HFFc6 (cell line): ENCODE measurements around the gene CYTH3. TPM values are rescaled to one million over a fixed set of nuclear protein-coding genes. Genes with fewer than 3 reads are reported as not detected.

Source experiments
- DNase-seq: peaks from one replicate; pipeline ENCODE4 v3.0.0-alpha.2; 2018
- H3K27ac Mint-ChIP-seq: 2 replicates; pipeline ENCODE4 v1.8.0; 2020; ENCODE audit warnings: mild to moderate bottlenecking, mixed read lengths
- H3K27me3 Mint-ChIP-seq: 2 replicates; pipeline ENCODE4 v1.8.0; 2021; ENCODE audit warnings: mild to moderate bottlenecking, moderate library complexity, mixed read lengths; ENCODE audit not compliant: insufficient read depth
- H3K36me3 Mint-ChIP-seq: 2 replicates; pipeline ENCODE4 v1.8.0; 2021; ENCODE audit warnings: low read depth, mixed read lengths
- H3K4me1 Mint-ChIP-seq: 2 replicates; pipeline ENCODE4 v1.8.0; 2020; ENCODE audit warnings: low read depth, mixed read lengths
- H3K4me3 Mint-ChIP-seq: 2 replicates; pipeline ENCODE4 v1.8.0; 2020; ENCODE audit warnings: mild to moderate bottlenecking, moderate library complexity, mixed read lengths
- H3K9me3 Mint-ChIP-seq: 2 replicates; pipeline ENCODE4 v1.8.0; 2020; ENCODE audit warnings: mild to moderate bottlenecking, mixed read lengths
- total RNA-seq, 6 experiments: library from RNA; stranded (reverse); fragmentation: NEBNext Ultra II Directional; extraction: Animal tissue kit (Norgen Biotek cat#: 25700); gene quantifications; 2 replicates in 1 of 6; 3 replicates in 5 of 6; pipeline ENCODE4 v1.2.3, GENCODE V29; 2021
- TF ChIP-seq, protein P1 (sequence below): fragments of 200-600 bp; sonication (generic); IDR thresholded peaks from 2 replicates; pipeline ENCODE4 v1.5.0; 2021; ENCODE audit warnings: antibody characterized with exemption, mild to moderate bottlenecking

CYTH3 gene
- total RNA-seq, 6 experiments from 2014 or later = 38.6 to 53.6 (median 47.9) TPM

DNA sequence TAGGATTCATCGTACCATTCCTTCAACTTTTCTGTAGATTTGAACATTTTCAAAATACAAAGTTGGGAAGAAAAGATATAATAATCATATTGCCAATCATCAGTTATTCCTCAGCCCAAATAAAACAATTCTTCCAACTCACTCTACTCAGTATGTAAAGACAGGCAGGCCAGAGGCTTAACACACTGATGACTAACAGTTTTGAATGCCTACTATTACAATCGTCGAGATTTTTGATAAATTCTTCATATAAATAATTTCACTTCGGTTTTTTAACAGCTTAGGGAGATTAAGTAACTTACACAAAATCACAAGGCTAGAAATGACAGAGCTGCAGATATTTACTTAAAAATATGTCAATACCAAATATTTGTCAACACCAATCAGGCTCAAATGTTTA, 17.6 kb downstream of the CYTH3 start:
- TF ChIP-seq, protein P1, sequence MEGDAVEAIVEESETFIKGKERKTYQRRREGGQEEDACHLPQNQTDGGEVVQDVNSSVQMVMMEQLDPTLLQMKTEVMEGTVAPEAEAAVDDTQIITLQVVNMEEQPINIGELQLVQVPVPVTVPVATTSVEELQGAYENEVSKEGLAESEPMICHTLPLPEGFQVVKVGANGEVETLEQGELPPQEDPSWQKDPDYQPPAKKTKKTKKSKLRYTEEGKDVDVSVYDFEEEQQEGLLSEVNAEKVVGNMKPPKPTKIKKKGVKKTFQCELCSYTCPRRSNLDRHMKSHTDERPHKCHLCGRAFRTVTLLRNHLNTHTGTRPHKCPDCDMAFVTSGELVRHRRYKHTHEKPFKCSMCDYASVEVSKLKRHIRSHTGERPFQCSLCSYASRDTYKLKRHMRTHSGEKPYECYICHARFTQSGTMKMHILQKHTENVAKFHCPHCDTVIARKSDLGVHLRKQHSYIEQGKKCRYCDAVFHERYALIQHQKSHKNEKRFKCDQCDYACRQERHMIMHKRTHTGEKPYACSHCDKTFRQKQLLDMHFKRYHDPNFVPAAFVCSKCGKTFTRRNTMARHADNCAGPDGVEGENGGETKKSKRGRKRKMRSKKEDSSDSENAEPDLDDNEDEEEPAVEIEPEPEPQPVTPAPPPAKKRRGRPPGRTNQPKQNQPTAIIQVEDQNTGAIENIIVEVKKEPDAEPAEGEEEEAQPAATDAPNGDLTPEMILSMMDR = no peak
- Mint-ChIP-seq H3K27ac (peak overlapping the region; percentile 26), H3K9me3 (no peaks in the 10 kb centered on the region), H3K4me3 (peak overlapping the region; percentile 36; the same call in 1 of the 2 replicates), H3K36me3 (no peaks in the 10 kb centered on the region), H3K27me3 (no peaks in the 10 kb centered on the region), H3K4me1 (peaks cover 89% of the 10 kb centered on the region)
- no peak for DNase-seq

DNA sequence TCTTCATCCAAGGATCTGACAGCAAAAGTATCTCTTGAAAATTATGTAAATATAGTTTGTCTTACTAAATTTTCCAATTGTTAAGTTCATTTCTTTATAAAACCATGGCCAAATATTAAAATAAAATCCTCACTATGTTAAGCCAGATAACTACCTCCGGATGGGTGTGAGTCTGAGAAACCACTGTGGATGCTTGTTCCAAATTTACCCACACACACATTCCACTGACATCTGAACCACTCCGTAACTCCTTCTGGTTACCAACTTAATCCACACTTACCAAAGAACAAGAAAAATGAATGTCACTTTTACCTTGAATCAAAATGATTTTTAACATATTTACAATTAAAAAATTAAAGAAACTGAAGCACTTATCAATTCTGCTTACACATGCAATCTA, 19.7 kb downstream of the CYTH3 start:
- peaks cover 7% of the 10 kb centered on the region; the same call in 1 of the 2 replicates for H3K36me3 Mint-ChIP-seq
- no peaks in the 10 kb centered on the region for H3K9me3 Mint-ChIP-seq
- no peaks in the 10 kb centered on the region for H3K27me3 Mint-ChIP-seq
- TF ChIP-seq, protein P1 = no peak
- peaks cover 92% of the 10 kb centered on the region for H3K4me1 Mint-ChIP-seq
- peak overlapping the region; percentile 88 for H3K27ac Mint-ChIP-seq
- peak overlapping the region; percentile 75 for H3K4me3 Mint-ChIP-seq
- peak; percentile 18 for DNase-seq

DNA sequence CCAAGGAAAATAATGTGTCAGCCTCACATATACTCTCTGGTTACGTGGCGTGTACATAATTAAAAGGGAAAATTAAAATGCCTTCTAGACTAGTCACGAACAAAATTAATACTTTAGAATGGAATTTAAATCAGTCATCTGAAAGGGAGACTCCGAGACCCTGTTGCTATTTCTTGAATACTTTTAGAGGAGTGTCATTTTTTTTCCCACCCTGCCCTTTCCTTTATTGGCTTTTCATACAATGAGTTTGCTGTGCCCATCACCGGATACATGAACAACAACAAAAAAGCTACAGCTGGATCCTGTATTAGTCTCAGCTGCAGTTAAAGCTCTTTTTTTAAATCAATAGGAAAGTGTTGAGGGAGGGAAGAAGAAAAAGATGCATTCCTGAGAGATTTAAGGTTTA, 20.1 kb downstream of the CYTH3 start:
- Mint-ChIP-seq H3K27ac (peak overlapping the region; percentile 88), H3K36me3 (peaks cover 7% of the 10 kb centered on the region; the same call in 1 of the 2 replicates), H3K4me1 (peaks cover 92% of the 10 kb centered on the region), H3K9me3 (no peaks in the 10 kb centered on the region), H3K4me3 (peak overlapping the region; percentile 75), H3K27me3 (no peaks in the 10 kb centered on the region)
- DNase-seq = peak; percentile 66
- TF ChIP-seq, protein P1 = no peak

DNA sequence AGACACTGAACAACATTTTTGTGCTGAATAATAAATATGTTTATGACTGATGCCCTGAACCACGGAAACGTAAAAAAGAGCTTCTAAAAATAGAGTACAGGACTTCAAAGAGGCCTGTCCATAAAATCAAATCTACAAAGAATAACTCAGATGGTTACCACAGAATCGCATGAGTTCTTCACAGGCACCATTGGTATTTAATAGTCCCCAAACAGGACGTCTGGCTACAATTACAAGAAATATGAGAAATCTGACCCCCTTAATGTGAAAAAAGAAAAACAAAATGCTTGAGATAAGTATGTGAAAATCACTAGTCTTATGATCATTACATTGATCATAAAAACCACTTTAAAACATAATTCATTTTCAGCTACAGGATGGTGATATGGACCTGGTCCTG, 20.8 kb downstream of the CYTH3 start:
- peak overlapping the region; percentile 88 for H3K27ac Mint-ChIP-seq
- H3K4me1 Mint-ChIP-seq = peaks cover 92% of the 10 kb centered on the region

DNA sequence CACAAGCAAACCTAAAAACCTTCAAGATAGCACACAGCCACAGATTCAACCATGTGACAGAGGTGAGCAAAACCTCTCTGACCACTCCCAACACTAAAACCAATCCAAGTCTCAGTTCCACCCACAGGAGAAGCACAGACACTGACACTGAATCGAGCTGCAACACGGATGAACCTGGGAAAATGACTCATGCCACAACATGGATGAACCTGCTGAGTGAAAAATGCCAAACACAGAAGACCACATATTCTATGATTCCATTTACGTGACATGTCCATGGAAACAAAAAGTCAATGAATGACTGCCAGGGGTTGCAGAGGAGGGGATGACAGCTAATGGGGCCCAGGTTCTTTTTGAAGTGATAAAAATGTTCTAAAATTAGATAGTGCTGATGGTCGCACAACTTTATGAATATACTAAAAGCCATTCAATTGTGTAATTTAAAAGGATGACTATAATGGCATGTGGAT, 22.0 kb downstream of the CYTH3 start:
- TF ChIP-seq, protein P1 = no peak
- H3K27ac Mint-ChIP-seq = peak overlapping the region; percentile 79
- peaks cover 12% of the 10 kb centered on the region; the same call in 1 of the 2 replicates for H3K36me3 Mint-ChIP-seq
- no peaks in the 10 kb centered on the region for H3K9me3 Mint-ChIP-seq
- DNase-seq = no peak
- peak overlapping the region; percentile 27; the same call in 1 of the 2 replicates for H3K4me3 Mint-ChIP-seq
- H3K27me3 Mint-ChIP-seq = no peaks in the 10 kb centered on the region
- H3K4me1 Mint-ChIP-seq = peaks cover 90% of the 10 kb centered on the region

More for the DNA sequence above, 20.8 kb downstream of the CYTH3 start:
- Mint-ChIP-seq H3K36me3 (peaks cover 7% of the 10 kb centered on the region; the same call in 1 of the 2 replicates), H3K4me3 (peak overlapping the region; percentile 75), H3K9me3 (no peaks in the 10 kb centered on the region), H3K27me3 (no peaks in the 10 kb centered on the region)
- TF ChIP-seq, protein P1 = no peak
- DNase-seq = peak; percentile 61
